Endothelial cell of umbilical vein (primary cell): ENCODE results near the gene GPR173.

ENCODE experiments used
- EZH2 ChIP-seq: IDR thresholded peaks from 2 replicates; pipeline ENCODE4 v1.6.1; 2012; ENCODE audit warnings: borderline replicate concordance, low read depth, mild to moderate bottlenecking, moderate library complexity, low read length, inconsistent platforms; ENCODE audit not compliant: severe bottlenecking
- JUN ChIP-seq: IDR thresholded peaks from 2 replicates; pipeline ENCODE4 v1.6.1; 2011; ENCODE audit warnings: borderline replicate concordance, low read depth; ENCODE audit not compliant: insufficient read length, insufficient read depth
- POLR2A ChIP-seq: IDR thresholded peaks from 2 replicates; pipeline ENCODE4 v1.6.1; 2012; ENCODE audit warnings: low read depth, mild to moderate bottlenecking, control low read depth, low read length
- POLR2AphosphoS5 ChIP-seq: IDR thresholded peaks from 2 replicates; pipeline ENCODE4 v1.6.1; 2012; ENCODE audit warnings: low read depth, mild to moderate bottlenecking, control low read depth, low read length, moderate library complexity; ENCODE audit not compliant: insufficient read depth
- TF ChIP-seq, protein P1 (sequence below), 2 donors: IDR thresholded peaks; 1 replicate in 1 of 2; 2 replicates in 1 of 2; pipeline ENCODE4 v1.5.1; 2011; ENCODE audit warnings: low read length in 2 of 2, mild to moderate bottlenecking in 2 of 2, moderate library complexity in 2 of 2, control low read depth in 1 of 2, inconsistent platforms in 1 of 2, low read depth in 1 of 2; ENCODE audit not compliant: insufficient read depth in 1 of 2; ENCODE audit errors: extremely low read depth in 1 of 2

- TF ChIP-seq EZH2, result no peak
- TF ChIP-seq, protein P1, sequence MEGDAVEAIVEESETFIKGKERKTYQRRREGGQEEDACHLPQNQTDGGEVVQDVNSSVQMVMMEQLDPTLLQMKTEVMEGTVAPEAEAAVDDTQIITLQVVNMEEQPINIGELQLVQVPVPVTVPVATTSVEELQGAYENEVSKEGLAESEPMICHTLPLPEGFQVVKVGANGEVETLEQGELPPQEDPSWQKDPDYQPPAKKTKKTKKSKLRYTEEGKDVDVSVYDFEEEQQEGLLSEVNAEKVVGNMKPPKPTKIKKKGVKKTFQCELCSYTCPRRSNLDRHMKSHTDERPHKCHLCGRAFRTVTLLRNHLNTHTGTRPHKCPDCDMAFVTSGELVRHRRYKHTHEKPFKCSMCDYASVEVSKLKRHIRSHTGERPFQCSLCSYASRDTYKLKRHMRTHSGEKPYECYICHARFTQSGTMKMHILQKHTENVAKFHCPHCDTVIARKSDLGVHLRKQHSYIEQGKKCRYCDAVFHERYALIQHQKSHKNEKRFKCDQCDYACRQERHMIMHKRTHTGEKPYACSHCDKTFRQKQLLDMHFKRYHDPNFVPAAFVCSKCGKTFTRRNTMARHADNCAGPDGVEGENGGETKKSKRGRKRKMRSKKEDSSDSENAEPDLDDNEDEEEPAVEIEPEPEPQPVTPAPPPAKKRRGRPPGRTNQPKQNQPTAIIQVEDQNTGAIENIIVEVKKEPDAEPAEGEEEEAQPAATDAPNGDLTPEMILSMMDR (IDR thresholded peaks at IDR 0.05; ENCODE audit: extremely low read depth in 1 of 2, insufficient read depth in 1 of 2, low read depth in 1 of 2, low read length in 2 of 2), result peak; percentile 23 to 39
- no peak for TF ChIP-seq POLR2AphosphoS5
- TF ChIP-seq POLR2A, result no peak
- no peak for TF ChIP-seq JUN
Measured at GRCh38 chrX:53047228-53047627, 1.4 kb upstream of the GPR173 start.
